ENCODE results near the gene SUPT20HL1.
"Not testable (repeated sequence)": the region's sequence is repeated elsewhere in the genome, so short reads cannot be mapped to it uniquely, and the experiment has no call there.

DNA sequence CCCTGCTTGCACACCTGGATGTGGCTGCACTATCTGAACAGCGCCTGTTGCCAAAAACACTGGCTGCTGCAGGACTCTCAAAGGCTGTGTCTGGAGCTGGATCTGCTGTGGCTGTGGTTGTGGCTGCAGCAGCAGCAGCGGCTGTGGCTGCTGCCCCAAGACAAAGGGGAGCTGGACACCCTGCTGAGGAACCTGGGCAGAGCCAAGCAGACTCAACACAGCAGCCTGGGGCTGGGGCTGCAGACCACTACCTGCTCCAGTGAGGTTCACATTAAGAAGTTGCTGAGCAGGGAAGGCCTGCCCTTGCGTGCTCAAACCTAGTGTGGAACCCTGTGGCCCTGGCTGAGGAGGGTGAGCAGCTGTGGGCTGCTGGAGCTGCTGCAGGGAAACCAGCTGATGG is 49.5 kb upstream of the SUPT20HL1 start:
- TF ChIP-seq, protein P1, sequence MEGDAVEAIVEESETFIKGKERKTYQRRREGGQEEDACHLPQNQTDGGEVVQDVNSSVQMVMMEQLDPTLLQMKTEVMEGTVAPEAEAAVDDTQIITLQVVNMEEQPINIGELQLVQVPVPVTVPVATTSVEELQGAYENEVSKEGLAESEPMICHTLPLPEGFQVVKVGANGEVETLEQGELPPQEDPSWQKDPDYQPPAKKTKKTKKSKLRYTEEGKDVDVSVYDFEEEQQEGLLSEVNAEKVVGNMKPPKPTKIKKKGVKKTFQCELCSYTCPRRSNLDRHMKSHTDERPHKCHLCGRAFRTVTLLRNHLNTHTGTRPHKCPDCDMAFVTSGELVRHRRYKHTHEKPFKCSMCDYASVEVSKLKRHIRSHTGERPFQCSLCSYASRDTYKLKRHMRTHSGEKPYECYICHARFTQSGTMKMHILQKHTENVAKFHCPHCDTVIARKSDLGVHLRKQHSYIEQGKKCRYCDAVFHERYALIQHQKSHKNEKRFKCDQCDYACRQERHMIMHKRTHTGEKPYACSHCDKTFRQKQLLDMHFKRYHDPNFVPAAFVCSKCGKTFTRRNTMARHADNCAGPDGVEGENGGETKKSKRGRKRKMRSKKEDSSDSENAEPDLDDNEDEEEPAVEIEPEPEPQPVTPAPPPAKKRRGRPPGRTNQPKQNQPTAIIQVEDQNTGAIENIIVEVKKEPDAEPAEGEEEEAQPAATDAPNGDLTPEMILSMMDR (conservative IDR thresholded peaks at IDR 0.05; ENCODE audit: low read depth in 2 of 2) = not testable (repeated sequence)
- TF ChIP-seq, protein P2, sequence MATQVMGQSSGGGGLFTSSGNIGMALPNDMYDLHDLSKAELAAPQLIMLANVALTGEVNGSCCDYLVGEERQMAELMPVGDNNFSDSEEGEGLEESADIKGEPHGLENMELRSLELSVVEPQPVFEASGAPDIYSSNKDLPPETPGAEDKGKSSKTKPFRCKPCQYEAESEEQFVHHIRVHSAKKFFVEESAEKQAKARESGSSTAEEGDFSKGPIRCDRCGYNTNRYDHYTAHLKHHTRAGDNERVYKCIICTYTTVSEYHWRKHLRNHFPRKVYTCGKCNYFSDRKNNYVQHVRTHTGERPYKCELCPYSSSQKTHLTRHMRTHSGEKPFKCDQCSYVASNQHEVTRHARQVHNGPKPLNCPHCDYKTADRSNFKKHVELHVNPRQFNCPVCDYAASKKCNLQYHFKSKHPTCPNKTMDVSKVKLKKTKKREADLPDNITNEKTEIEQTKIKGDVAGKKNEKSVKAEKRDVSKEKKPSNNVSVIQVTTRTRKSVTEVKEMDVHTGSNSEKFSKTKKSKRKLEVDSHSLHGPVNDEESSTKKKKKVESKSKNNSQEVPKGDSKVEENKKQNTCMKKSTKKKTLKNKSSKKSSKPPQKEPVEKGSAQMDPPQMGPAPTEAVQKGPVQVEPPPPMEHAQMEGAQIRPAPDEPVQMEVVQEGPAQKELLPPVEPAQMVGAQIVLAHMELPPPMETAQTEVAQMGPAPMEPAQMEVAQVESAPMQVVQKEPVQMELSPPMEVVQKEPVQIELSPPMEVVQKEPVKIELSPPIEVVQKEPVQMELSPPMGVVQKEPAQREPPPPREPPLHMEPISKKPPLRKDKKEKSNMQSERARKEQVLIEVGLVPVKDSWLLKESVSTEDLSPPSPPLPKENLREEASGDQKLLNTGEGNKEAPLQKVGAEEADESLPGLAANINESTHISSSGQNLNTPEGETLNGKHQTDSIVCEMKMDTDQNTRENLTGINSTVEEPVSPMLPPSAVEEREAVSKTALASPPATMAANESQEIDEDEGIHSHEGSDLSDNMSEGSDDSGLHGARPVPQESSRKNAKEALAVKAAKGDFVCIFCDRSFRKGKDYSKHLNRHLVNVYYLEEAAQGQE (IDR thresholded peaks at IDR 0.05; ENCODE audit: unreplicated experiment) = not testable (repeated sequence)
- TF ChIP-seq EZH2 (IDR thresholded peaks at IDR 0.05; ENCODE audit: low read depth, unreplicated experiment); JUNB (IDR thresholded peaks at IDR 0.05; ENCODE audit: unreplicated experiment); POLR2AphosphoS5 (IDR thresholded peaks at IDR 0.05; ENCODE audit: low read depth); CREB1 (CRISPR knock-in tag; IDR thresholded peaks at IDR 0.05; ENCODE audit: low read depth); ZNF114 (CRISPR knock-in tag; IDR thresholded peaks at IDR 0.05); EZH2phosphoT487 (IDR thresholded peaks at IDR 0.05; ENCODE audit: unreplicated experiment); ZNF331 (CRISPR knock-in tag; IDR thresholded peaks at IDR 0.05; ENCODE audit: low read depth): not testable (repeated sequence)

All from GM23338 (cell line).